NCI-H2227 treated with DMSO at 0.1 percent for 48 hours (cell line): ENCODE data around the gene GDF7.

Experiments used
- DNase-seq: peaks from one replicate; lab custom pipeline; 2025; lab: John Stamatoyannopoulos, UW

GDF7 gene

DNA sequence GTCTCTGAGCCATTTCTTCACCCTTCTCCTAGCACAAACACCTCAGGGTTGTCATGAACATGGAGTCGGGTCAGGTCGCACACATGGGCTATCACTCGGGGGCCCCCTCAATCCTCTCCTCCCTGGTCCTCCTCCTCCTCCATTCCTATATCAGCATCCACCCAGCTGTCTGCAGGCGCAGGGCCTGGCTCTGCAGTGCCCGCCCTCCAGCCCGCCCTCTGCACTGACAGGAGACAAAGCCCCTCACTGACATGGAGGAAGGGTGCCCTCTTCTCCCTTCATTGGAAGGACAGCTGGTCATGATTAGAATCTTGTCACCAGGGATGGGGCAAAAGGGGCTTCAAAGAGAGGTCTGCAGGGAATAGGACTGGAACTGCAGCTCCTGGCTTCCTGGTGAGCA is 37.8 kb upstream of the GDF7 start:
- no peak for DNase-seq

DNA sequence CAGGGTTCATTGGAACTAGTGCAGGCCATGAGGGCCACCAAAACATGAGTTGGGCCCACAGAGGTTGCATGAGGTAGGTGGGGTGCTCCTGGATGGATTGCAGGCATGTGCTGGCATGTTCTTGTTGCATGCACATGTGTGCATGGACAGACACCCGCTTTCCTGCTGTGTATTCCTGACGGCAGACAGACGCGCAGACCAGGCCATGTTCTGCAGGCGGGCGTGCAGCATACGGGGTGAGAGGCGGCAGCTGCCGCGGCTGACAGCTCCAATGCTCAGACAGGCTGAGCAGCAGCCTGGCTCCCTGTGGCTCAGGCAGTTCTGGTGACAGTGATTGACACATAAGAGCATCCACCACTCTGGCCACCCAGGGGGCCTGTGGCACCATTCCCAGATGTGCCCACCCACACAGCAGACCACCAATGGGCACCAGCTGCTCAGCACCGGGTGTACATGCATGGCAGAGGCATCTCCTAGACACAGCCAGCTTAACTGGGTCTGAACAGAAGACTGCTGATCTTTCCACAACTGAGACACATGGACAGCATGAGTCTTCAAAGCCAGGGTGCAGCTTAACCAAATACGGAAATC is 37.3 kb upstream of the GDF7 start:
- DNase-seq: no peak

DNA sequence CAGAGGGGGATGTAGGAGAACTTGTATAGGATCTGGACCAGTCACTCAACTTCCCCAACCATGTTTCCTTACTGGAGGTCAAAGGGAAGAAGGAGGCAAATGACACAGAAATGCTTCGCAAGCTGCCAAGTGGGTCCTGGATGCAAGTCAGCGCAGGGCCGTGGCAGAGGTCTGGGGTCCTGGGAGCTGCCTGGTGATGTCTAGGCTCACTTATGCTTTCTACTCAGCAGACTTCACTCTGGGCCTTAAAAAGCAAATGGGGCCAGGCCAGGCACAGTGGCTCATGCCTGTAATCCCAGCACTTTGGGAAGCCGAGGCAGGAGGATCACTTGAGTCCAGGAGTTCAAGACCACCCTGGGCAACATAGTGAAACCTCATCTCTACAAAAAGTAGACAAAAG is 36.0 kb upstream of the GDF7 start:
- no peak for DNase-seq

DNA sequence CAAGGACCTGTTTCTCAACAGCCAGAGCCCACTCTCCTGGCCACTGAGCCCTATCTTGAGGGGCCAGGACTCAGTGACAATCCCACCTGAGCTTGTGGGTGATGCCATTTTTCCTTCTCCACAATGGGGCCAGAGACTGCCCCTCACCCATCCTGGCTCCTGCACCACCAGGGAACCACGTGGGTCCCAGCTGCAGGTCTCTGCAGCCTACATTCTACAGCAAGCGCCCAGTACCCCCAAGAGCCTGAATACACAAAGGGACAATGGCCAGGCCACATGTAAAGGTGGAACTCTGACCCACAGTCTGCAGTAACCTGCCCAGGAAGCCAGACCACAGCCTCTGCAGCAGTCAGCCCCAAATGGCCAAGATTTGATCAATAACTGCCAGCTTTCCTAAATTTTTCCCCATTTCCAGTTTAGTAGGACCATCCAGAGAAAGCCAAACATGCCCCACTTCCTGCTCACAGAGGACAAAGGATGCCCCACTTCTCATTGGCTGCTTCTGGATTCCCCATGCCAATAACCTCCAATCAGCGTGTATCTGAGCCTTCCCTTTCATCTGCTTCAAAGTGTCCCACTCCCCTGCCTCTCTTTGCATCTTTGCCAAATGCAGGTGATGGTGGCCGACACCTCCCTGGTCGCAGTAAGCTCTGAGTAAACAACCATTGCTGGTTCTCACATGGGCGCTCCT is 35.2 kb upstream of the GDF7 start:
- DNase-seq: no peak

DNA sequence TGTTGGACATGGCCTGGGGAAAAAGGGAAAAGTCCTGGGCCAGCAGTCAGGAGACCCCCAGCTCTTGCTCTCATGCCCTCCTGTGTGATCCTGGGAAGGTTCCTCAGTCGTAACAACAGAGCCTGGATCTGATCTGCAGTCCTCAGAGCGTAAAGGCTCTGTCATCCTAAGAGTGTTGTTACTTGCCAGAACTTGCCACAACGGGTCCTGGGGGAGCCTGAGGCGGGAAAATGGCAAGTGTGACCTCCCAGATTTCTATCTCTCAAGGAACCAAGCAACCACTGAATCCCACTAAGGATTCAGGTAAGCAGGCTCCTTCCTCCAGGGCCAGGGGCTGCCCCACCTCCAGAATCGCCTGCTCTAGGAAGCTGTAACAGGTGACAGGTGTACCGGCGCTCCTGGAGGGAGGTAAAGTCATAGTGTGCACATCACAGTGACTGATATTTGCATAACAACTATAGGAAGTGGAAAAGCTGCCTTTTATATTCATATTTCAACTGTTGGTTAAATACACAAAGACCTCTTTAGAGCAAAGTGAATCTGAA is 34.4 kb upstream of the GDF7 start:
- no peak for DNase-seq

DNA sequence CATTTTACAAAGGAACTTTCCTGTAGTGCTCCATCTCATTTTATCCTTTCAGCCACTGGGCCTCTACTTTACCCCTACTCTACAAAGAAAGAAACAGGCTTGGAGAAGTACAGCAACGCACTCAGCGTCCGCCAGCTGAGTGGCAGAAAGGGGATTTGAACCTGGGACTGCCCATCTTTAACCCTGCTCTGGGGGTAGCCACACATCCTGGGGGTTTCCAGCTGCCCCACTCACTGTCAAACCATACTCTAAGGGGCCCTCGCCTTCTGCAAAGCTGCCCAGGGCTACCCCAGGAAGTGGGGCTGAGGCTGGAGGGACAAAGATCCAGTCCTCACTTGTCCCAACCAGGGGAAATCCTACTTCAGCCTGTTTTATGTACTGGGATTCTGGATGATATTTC is 33.9 kb upstream of the GDF7 start:
- DNase-seq: no peak

DNA sequence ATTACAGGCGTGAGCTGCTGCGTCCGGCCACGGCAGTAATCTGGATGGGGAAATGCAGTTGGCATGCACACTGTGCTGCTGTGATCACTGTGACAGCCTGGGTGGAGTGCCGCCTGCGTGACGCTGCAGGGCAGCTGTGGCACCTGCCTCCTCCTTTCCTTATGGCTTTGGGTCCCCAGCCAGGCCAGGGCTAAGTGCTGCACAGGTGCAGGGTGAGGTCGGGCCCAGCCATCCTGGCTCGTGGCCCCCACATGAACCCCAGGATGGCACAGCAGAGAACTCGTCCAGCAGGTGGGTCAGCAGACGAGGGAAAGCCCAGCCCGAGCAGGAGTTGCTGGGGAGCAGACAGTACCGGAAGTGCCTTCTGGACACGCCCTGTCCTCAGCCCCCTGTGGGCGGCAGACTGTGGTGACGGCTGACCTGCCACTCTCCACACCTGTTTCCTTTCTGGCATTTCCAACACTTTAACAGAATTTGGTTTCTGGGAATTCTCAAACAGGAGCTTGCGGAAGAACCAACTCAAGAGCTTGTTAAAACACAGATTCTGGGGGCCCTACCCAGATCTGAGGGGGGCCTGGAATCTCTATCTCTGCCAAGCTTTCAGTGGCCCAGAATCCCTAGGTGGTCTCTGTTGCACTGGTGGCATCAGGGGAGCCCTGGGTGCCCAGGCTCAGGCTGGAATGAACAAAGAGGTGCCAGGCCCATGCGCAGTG is 33.0 kb upstream of the GDF7 start:
- DNase-seq: no peak

DNA sequence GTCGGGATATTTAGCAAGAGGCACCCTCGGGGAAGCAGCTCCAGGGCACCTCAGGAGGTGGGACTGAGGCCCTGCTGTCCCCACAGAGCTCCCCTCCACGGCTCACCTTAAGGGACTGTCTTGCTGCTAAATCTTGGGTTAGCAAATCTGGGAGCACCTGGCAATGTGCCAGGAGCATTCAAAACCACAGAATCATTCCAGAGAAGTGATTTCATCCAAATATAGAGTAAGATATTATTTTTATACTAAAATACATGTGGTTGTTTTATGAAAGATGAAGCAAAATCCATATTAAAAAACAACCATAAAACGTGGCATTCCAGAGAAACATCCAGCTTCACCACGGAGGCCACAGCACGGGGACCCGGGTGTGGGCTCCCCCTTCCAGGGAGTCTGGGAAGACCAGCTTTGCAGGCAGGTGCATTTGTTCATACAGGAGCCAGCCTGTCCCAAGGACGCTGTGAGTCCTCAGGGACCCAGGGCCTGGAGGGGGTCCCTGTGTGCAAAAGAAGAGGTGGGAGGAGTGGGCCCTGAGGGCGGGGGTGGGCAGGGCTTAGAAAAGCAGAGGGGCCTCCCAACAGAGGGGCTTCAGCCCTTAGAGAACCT is 32.3 kb upstream of the GDF7 start:
- DNase-seq: no peak

DNA sequence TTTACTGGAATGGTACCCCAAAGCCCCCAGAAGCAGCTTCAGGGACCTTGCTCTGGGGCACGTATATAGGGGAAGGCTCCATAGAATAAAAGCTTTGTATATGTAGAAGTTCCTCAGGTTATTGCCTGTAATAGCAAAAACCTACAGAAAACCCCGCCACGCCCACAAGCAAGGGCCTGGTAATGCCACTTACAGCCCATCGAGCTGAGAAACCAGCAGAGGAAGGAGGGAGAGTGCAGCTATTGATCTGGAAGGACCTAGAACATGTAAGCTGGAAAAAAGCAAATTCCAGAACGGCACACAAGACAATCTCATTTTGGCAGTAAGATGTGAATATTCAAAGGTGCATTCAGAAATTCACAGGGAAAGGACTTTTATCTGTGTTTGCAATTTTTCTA is 31.8 kb upstream of the GDF7 start:
- DNase-seq: no peak

DNA sequence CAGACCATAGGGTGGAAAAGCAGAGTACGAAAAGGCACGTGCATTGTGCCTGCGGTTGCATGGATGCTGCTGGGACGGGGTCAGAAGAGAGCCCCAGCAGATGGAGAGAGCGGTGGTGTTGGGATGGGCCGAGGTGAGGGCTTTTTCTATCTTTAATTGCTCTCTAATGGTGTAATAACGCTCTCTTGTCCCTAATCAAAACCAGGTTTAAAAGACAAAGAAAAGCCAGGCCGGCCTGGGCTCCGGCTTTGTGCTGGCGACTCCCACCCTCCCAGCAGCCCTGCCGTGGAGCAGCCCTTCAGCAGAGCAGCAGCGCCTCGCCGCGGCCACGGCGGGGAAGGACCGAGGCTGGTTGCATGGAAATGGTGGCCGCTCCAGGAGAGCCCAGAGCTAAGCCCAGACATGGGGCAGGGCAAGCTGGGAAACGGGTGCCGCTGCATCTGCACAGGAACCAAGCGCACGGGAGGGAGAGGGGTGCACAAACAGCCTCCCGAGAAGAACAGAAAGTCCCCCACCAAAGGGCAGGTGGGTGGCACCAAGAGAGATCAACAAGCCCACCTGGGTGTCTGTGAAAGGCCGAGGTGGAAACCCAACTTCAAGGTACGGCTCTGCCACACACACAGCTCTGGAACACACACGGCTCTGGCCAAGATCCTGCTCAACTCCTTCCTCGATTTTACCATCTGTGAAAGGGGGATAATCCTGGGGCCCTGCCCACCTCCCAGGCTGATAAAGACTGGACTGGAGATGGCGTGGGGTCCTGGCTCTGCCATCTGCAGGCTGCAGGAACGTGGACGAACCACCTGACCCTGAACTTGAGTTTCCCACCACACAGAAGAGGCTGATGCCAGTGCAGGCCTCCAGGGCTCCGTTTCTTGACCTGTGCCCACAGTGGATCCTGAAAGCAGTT is 31.0 kb upstream of the GDF7 start:
- peak; percentile 84 for DNase-seq

DNA sequence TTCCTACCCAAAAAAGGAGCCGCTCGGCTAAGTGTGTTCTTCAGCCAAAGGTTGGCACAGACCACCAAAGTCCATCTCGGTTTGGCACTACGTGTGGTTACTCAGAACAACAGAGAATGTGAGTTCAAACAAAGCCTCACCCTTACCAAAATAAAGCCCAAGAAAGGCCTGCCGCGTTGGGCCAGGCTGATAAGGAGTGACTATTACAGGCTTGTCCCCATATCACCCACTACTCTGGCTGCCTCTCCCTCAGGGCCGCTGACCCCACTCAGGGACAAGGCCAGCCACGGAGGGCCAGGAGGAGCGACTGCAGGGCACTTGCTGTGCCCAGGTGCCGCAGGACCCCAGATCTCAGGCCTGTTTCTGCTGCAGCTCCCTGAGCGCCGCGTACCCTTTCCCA is 29.8 kb upstream of the GDF7 start:
- no peak for DNase-seq

DNA sequence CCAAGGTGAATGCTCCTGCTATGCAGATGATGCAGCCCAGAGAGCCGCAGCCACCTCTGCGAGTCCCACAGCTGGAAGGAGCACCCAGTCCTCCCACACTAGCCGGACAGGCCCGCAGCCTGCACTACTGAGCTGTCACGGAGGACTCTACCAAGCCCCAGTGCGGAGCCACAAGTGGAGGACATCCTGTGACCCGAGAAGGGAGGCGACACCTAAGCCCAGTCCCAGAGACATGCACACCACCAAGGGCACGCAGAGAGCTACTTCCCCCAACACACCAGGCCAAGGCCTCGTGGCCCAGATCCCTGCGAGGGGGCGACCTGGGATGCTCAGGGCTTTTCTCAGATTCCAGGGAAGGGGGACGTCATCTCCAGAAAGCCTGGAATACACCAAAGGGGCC is 28.9 kb upstream of the GDF7 start:
- DNase-seq: no peak

DNA sequence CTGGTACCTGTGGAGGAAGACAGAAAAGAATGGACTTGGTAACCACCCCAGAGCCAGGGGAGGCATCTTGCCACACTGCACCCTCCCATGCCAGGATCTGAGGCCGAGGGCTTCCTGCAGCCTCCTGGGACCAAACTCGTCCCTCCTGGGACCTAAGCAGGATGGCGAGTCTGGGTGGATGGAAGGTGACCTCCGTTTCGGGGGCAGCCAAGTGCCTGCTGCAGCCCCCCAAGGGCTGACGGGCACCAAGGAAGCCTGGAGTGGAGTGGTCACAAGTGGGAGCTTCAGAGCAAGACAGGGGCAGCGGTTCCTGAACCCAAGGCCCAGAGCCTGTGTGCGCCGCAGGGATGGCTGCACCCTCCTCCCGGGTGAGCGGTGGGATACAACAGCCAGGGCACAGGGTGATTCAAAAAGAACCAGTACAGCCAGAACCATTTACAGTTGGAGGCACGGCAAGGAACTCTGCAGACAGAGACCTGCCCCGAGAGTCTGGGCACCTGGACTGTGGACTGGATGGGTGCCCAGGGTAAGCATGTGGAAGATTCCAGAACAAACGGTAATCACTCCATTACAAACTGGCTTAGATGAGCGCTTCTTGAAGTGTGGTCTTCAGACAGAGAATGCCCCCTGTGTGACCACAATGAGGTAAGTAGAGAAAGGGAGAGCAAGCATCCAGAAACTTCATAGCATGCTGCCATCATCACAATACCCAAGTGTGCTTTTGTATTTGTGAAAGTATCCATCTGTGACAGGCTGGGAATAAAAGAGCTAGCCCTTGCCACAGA is 28.1 kb upstream of the GDF7 start:
- no peak for DNase-seq

DNA sequence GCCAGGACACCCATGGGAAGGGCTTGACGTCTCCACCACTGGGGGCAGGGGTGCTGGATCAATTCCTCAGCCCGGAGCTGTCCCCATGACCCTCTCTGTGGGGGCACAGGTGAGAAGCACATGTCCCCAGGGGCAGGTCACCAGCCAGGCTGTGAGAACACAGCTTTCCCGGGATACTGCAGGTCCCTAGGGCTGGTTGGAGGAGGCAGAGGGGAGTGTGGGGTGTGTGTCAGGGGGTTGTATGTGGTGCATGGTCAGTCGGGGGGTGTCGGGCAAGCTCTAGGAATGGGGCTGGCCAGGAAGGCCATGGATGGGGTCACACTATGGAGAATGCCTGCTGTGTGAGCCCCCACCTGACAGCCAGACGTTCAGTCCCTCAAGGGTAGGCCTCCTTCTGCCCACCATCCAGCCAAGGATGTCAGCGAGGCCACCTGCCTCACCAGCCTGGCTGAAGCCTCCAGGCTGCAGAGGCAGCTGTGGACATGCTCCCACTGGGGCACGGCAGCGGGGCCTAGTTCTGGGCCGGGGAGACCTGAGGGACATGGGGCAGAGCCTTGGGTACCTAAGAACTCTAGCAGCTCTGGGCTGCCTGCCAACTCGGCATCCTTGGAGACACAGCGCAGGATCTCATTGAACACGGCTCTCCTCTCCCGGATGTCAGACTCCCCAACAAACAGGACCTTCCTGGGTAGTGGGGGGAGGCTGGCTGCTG is 26.4 kb upstream of the GDF7 start:
- DNase-seq: no peak

DNA sequence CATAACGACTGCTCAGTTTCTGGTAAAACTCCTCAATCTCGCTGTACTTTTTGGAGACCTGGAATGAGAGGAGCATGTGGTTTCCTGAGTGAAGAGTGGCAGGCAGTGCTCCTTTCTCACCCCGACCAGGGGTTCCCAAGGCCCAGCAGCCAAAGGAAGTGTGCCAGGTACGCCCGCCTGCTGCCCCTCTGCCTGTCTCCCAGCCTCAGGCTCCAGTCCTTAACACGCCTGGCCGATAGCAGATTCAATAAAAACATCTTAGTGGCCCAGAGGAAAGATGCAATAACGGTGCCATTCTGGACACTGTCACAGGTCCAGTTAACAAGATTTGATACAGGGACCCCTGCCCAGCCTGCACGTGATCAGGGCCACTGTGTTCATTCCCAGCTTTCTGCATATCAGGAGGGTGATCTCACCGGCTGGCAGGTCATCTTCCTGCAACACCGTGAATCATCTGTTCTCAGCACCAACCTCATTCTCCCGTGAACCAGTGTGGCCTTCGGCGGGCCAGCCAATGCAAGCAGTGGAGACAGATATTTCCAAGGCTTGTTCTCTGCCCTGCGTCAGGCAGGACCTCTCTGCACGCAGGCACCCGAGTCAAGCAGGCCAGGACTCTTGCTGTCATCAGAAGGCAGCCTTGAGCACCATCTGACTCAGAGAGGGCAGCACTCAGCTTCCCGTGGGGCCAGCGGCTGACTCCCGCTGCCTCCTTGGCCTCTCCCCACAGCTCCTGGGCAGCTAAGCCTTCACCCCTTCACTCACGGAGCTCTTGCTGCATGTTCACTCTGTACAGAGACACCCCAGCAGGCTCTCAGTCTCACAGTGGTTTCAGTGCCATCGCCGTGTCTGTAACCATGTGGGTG is 25.6 kb upstream of the GDF7 start:
- no peak for DNase-seq

DNA sequence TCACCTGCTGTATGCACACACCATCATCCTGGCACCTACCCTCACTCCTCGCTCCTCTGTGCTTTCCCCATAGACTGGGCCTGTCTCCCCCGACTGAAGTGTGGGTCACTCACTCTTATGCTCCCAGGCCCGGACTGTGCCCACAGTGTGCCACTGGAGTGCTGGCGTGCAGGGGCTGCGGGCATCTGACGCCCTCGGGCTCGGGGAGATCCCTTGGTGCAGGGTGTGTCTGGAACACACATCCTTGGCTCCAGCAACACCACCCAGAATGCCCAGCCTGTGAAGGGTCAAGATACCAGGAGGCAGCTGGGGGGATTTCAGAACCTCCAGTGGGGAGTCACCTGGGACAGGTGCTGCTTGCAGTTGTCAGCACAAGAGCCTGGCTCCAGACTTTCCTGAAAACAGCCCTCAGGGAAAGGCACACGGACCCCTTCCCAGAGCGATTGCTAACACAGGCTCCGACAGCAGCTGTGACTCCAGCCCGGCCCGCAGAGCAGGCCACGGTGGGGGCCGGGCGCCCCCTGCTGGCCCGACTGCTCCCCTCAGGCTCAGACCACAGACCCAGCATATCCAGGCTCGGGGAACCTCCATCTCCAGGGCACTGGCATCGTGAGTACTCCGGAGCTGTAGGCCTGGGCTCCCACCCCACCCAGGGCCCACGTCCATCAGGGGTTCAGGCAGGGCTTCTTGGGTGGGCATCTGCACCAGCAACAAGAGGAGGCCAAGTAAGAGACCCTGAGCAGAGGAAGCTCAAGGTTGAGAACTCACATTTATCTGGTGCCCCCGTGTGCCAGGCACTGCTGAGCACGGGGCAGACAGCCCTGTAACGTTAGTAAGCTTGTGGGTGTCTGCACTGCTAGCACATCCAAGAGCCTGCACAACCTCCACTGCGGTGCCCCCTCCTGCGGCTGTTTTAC is 24.6 kb upstream of the GDF7 start:
- peak; percentile 41 for DNase-seq

DNA sequence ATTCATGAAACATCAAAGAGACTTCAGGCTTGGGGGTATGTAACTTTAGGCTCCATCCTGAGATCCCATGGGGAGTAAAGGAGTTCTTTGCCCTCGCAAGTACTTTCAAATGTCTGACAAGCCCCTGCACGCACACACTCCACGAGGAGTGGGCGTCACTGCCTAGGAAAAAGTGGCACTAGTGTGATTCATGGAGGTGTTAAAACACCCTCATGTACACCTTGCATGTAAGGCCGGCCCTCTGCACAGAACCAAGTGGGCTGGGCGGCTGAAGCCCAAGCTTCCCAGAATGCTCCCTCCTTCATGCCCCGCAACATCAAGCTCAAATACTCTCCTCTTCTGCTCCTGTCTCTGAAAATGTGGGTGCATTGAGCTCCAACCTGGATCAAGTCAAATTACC is 23.9 kb upstream of the GDF7 start:
- no peak for DNase-seq

DNA sequence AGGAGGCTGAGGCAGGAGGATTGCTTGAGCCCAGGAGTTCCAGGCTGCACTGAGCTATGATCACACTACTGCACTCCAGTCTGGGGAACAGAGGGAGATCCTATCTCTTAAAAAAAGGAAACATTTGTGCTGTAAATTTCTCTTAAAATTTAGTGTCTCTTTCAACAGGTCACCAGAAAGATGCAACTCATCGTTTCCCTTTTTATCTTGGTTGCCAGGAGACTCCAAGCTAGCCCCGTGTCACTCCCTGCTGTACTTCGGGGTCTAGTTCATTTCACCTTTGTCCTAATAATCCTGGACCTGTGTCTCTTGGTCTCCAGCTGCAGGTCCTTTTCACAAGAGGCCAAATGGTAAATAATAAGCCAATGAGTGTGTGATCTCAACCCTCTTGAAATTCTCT is 23.1 kb upstream of the GDF7 start:
- no peak for DNase-seq
